ENCODE results near the gene SLC36A2.
A peak's percentile ranks its signal among the peaks of the same experiment; 100 is the strongest.
"Not testable (repeated sequence)": the region's sequence is repeated elsewhere in the genome, so short reads cannot be mapped to it uniquely, and the experiment has no call there.

The SLC36A2 gene

DNA sequence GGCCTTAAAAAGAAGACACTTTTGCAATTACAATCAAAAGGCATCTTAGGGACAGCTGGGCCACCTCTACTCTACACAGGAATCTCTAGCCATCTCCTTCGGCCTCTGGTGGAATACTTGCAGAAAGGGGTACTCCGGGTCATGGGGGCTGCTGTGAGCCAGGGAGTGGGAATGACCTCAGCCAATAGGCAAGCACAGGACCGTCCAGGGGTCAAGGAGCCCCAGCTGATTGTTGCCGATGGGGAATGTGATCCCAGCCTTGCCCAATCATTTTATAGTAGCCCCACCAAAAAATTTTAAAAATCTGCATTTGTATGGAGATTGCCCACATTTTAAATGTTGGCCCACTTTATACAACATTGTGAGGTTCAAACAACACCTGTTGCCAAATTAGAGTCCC, 26.9 kb downstream of the SLC36A2 start:
- DNase-seq: no peak

GRCh38 chr5:151318850-151319732, 28.3 kb downstream of the SLC36A2 start:
- no peak for DNase-seq

- DNase-seq: no peak
Measured at GRCh38 chr5:151317871-151318270, 29.5 kb downstream of the SLC36A2 start.

- peak; percentile 13 for DNase-seq
Measured at GRCh38 chr5:151315998-151316597, 31.3 kb downstream of the SLC36A2 start.

- no peak for DNase-seq
Measured at GRCh38 chr5:151313357-151313756, 34.0 kb downstream of the SLC36A2 start.

DNA sequence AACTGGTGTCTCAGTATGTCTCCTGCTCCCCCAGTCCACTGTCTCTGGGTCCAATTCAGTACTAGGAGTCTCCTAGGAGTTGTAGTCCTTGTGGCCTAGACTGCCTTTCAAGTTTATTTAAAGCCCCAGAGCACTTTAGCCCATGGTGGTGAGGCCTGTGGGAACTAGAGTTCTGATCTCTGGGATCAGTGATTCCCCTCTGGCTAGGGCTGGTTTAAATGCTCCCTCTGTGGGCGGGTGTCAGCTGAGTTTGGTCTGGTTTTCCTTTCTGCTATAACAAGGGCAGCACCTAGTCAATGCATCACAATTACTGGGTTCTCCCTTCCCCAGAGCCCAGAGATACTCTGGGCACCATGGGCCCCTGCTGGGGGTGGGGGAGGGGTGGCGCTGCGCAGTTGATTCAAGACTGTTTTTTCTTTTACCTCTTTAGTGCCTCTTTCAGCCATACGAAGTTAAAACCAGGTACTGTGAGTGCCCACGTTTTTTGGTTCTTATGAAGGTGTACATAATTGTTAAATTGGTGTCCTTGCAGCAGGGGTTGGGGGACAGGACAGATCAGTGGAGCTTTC, 34.5 kb downstream of the SLC36A2 start:
- DNase-seq: no peak

DNA sequence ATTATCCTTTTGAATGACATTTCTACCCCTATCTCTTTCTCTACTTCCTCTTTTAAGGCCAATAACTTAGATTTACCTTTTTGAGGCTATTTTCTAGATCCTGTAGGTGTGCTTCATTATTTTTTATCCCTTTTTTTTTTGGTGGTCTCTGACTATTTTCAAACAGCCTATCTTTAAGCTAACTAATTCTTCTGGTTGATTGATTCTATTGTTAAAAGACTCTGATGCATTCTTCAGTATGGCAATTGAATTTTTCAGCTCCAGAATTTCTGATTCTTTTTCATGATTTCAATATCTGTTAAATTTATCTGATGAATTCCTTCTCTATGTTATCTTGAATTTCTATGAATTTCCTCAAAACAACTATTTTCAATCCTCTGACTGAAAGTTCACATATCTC, 36.4 kb downstream of the SLC36A2 start:
- DNase-seq: no peak

DNA sequence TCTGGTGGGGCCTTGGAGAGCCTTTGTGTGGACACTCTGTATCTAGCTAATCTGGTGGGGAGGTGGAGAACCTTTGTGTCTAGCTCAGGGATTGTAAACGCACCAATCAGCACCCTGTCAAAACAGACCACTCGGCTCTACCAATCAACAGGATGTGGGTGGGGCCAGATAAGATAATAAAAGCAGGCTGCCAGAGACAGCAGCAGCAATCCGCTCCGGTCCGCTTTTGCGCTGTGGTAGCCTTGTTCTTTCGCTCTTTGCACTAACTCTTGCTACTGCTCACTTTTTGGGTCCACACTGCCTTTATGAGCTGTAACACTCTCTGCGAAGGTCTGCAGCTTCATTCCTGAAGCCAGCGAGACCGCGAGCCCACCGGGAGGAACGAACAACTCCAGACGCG, 37.5 kb downstream of the SLC36A2 start:
- DNase-seq: not testable (repeated sequence)

DNA sequence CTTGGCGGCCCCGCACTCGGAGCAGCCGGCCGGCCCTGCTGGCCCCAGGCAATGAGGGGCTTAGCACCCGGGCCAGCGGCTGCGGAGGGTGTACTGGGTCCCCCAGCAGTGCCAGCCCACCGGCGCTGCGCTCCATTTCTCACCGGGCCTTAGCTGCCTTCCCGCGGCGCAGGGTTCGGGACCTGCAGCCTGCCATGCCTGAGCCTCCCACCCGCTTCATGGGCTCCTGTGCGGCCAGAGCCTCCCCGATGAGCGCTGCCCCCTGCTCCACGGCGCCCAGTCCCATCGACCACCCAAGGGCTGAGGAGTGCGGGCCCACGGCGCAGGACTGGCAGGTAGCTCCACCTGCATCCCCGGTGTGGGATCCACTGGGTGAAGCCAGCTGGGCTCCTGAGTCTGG, 38.1 kb downstream of the SLC36A2 start:
- DNase-seq: not testable (repeated sequence)

DNA sequence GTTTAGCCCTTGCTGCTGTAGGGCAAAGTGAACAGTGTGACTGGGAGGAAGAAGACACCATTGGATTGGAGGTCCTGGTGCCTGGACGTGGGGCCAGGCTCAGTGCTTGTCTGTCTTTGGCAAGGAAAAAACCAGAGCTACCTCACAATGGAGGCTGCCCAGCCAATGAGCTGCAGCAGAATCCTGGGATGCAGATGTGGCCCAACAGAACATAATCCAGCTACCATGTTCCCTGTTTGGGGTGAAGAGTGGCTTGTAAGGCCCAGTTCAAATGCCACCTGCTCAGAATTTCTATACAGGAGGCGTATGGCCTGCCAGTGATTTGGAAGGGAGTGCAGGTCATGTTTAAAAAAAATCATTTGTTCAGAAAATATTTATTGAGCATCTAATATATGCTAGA, 43.7 kb downstream of the SLC36A2 start, which contains the start of gene SLC36A3:
Gene SLC36A3 (minus strand): TSS at position 101 of the 400 bp plus-strand sequence. CDS start 412 bp downstream, outside the sequence.
- DNase-seq: no peak

DNA sequence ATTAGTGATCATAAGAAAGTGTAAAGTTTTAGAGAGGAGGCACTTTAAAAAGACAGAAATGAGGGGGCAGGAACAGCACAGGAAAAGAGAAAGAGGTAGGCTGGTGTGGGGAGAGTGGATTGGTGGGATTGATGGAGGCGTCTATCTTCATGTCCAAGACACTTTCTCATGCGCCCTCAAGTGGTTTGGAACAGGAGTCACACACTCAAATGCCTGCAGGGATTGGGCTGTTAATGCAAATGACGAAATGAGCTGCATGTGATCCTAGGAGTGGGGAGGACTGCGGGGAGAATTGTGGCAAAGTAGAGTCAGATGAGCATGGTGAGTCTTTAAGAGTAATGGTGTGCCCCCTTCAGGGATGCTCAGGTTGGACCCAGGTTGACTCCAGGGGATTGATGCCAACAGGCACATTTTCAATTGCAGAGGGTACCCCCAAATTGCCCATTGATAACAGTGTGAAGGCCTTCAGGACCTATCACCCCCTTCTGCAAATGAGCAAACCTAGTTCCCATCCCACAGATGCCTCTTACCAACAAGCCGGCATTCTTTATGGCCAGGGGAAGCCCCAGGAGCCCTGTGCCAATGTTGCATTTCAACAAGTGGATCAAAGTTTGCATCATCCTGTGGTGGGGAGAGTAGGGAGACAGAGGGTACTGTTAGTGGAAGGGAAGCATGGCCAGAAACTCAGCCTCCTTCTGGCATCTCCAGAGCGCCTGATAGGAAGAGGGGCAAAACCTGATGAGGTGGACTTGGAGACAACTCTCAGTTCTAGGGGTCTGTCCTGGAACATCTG, 49.1 kb downstream of the SLC36A2 start:
- DNase-seq: no peak

- DNase-seq: no peak
Measured at GRCh38 chr5:151296974-151297373, 50.4 kb downstream of the SLC36A2 start.

- no peak for DNase-seq
Measured at GRCh38 chr5:151296478-151296830, 50.9 kb downstream of the SLC36A2 start.

DNA sequence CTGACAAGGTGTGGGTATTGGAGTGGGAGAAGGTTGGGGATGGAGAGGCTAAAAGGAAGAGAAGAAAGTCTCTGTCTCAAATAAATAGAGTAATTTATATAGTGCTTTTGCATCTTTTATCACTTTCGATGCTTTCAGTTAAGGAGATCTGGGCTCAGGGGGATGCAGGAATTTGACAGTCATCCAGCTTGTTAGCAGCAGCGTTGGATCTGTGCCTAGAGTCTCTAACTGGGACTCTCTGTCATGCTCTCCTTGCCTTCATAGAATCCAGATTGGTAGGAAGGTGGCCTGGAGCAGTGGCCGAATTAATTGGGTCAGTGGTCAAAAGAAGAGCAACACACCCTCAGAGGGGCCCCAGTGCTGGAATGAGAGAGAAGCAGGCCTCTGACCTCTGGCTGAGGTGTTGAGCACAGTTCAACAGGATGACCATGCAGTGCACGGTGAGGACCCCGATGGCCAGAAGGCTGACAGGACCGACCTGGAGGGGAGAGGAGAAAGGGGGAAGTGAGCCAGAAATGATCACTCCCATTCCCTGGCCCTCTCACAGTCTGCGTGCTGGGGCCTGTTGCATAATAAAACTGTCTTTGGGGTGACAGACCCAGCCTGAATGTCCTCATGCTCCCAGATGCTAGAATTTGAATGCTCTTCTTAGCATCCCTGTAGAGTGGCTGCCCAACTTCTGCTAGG, 51.4 kb downstream of the SLC36A2 start:
- no peak for DNase-seq

- no peak for DNase-seq
Measured at GRCh38 chr5:151295138-151295537, 52.2 kb downstream of the SLC36A2 start.

DNA sequence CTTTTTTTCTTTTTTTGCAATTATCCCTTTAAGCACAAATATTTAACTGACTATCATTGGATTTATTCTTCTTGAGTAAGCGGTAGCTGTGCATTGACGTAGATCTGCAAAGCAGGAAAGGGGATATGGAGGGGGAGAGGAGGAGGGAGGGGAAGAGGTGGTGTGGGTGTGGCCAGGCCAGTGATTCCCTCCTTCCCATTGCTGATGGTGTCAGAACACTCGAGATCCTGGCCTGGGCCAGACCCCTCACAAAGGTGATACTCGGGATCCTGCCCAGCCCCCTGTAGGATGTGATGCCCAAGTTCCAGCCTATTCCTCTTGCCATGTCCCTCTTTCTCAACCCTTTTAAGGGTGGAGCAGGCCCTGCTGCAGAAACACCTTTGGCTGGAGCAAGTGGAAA, 53.7 kb downstream of the SLC36A2 start:
- DNase-seq: no peak

- peak; percentile 25 for DNase-seq
Measured at GRCh38 chr5:151288180-151288579, 59.2 kb downstream of the SLC36A2 start.

DNA sequence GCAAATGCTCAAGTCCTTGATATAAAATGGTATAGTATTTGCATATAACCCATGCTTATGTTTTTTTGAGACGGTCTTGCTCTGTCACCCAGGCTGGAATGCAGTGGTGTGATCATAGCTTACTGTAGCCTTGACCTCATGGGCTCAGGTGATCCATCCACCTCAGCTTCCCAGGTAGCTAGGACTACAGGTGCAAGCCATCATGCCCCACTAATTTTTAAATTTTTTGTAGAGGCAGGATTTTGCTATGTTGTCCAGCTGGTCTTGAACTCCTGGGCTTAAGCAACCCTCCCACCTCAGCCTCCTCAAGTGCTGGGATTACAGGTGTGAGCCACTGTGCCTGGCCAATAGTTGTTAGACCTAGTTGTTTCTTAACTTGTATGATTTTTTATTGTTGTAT, 61.1 kb downstream of the SLC36A2 start:
- DNase-seq: no peak

GRCh38 chr5:151285683-151286082, 61.7 kb downstream of the SLC36A2 start:
- no peak for DNase-seq

DNA sequence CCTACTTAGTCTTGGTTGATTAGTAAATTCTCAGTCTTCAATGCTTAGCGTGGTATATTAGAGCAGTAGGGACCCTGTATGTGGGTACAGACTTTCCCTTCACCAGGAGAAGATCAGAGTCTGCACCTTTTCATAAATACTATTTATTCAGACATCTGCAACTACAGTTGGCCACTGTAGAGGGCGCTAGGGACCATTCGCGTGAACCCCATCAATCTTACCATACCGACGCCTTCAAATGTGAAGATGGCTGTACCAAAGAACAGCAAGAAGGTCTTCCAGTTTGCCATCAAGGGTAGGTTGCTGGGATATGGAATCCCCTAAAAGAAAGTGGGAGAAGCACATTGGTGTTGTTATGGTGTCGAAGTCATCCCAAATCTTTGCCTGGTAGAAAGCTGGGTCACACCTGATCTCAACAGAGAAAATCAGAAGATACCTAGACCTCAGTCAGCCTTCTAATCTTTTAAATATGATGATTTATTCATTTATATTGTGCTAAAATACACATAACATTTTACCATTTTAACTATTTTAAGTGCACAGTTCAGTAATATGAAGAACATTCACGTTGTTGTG, 62.9 kb downstream of the SLC36A2 start:
- no peak for DNase-seq

DNA sequence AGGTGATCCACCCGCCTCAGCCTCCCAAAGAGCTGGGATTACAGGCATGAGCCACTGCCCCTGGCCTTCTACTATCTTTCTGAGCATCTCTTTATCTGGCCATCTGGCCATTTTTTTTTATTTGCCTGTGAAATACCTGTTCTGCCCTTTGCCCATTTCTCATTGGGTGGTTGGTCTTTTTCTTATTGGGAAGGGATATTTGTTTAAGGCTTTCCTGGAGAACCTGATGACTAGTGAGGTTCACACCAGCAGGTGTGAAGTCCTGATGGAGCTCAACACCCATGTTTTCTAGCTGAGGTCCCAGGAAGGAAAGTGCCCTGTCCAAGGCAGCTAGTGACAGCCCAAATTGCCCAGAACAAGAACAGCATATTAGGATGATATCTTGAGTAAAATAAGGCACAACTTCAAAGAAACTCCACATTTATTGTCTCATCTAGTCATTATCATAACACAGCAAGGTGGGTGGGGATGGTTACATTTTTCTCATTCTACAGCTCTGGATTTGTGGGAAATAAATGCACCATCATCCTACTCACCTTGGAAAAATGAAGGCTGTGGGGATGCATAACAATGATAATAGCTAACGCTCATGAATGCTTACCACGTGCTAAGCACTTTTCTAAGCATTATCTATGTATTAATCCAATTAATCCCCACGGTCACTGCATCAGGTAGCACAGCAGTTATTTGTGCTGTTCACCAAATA, 64.1 kb downstream of the SLC36A2 start:
- no peak for DNase-seq

Measured in NCI-H774 (cell line).